ENCODE data around the gene CDH13. TPM values are rescaled to one million over a fixed set of nuclear protein-coding genes. Genes with fewer than 3 reads are reported as not detected.

Gene CDH13
- total and polyA plus RNA-seq, 9 of the 15 experiments (the other 6 are each of a cell fraction or from before 2014, with no cell fraction given): 0.03 TPM; not detected in 8

- no peak for ATAC-seq
- WGBS (ENCODE audit: insufficient coverage, low coverage, missing lambda C conversion rate): 3% methylated on average over 2 of the region's 2 CpGs
- no peaks in the 10 kb centered on the region for H3K27me3 ChIP-seq (ENCODE audit: control insufficient read depth in 2 of 2, insufficient read depth in 2 of 2, low read length in 2 of 2)
- peaks cover 4% of the 10 kb centered on the region for H3K9me3 ChIP-seq (replicated peaks; ENCODE audit: control insufficient read depth, insufficient read depth, low read depth, low read length)
- no TSS peak for BruUV-seq (replicated peaks)
- H3K36me3 ChIP-seq (ENCODE audit: control insufficient read depth, insufficient read depth, low read length): no peaks in the 10 kb centered on the region
- TF ChIP-seq FOXP1 (CRISPR knock-in tag; IDR thresholded peaks at IDR 0.05): no peak
- no peak for TF ChIP-seq ARID2 (IDR thresholded peaks at IDR 0.05)
- no peaks in the 10 kb centered on the region for H3K79me2 ChIP-seq (ENCODE audit: control insufficient read depth, insufficient read depth, low read length)
- FAIRE-seq: no peak
- ChIA-PET CTCF (ENCODE audit: low intra/inter-chr PET ratio) (no interaction called here), POLR2A (interaction anchor here (1.0 kb wide), 1 partner anchor 8 kb away, joined by 4 read pairs; no protein-coding TSS in a partner anchor)
- no peaks in the 10 kb centered on the region for H3K4me1 ChIP-seq (replicated peaks in 1 of 2; ENCODE audit: control insufficient read depth in 2 of 2, insufficient read depth in 2 of 2, low read length in 2 of 2)
- no peak overlapping the region for H3K9ac ChIP-seq (ENCODE audit: insufficient read depth in 1 of 2, low read depth in 2 of 2, low read length in 2 of 2)
- no peaks in the 10 kb centered on the region for H4K20me1 ChIP-seq (replicated peaks; ENCODE audit: control insufficient read depth, insufficient read depth, low read length)
- H3K4me3 ChIP-seq: no peak overlapping the region
- no peak overlapping the region for H3K27ac ChIP-seq (ENCODE audit: extremely low read depth, low read depth, low read length)
- intact Hi-C loops (cut with micrococcal nuclease): no loop called here
- H2AFZ ChIP-seq (ENCODE audit: low read depth, low read length): no peak overlapping the region
- H3K4me2 ChIP-seq (ENCODE audit: insufficient read depth, low read length): no peak overlapping the region
- DNase-seq (ENCODE audit: extremely low read depth in 1 of 4, low spot score in 3 of 4): no peak
- in situ Hi-C loops (cut with MboI): no loop called here
- no peaks in the 10 kb centered on the region for H3K9me1 ChIP-seq (ENCODE audit: control insufficient read depth, insufficient read depth, low read length)
Observed at GRCh38 chr16:83244057-83244456, 617.3 kb downstream of the CDH13 start.

- no peak overlapping the region for H3K9ac ChIP-seq (ENCODE audit: insufficient read depth in 1 of 2, low read depth in 2 of 2, low read length in 2 of 2)
- intact Hi-C loops (cut with micrococcal nuclease): no loop called here
- no peaks in the 10 kb centered on the region for H3K27me3 ChIP-seq (ENCODE audit: control insufficient read depth in 2 of 2, insufficient read depth in 2 of 2, low read length in 2 of 2)
- CTCF ChIA-PET (ENCODE audit: low intra/inter-chr PET ratio): no interaction called here
- no TSS peak for BruUV-seq (replicated peaks)
- no peaks in the 10 kb centered on the region for H3K9me1 ChIP-seq (ENCODE audit: control insufficient read depth, insufficient read depth, low read length)
- H3K4me2 ChIP-seq (ENCODE audit: insufficient read depth, low read length): no peak overlapping the region
- no peaks in the 10 kb centered on the region for H3K79me2 ChIP-seq (ENCODE audit: control insufficient read depth, insufficient read depth, low read length)
- in situ Hi-C loops (cut with MboI): no loop called here
- 0% methylated on average over 1 of the region's 1 CpG for WGBS (ENCODE audit: insufficient coverage, low coverage, missing lambda C conversion rate)
- FAIRE-seq (no peak), ATAC-seq (no peak), DNase-seq (ENCODE audit: extremely low read depth in 1 of 4, low spot score in 3 of 4) (no peak)
- no peak overlapping the region for H3K27ac ChIP-seq (ENCODE audit: extremely low read depth, low read depth, low read length)
- POLR2A ChIA-PET: interaction anchor here (0.6 to 1.0 kb wide), 2 partner anchors 9 to 59 kb away, joined by 3 to 4 read pairs; no protein-coding TSS in a partner anchor
- no peaks in the 10 kb centered on the region for H3K4me1 ChIP-seq (replicated peaks in 1 of 2; ENCODE audit: control insufficient read depth in 2 of 2, insufficient read depth in 2 of 2, low read length in 2 of 2)
- H4K20me1 ChIP-seq (replicated peaks; ENCODE audit: control insufficient read depth, insufficient read depth, low read length): no peaks in the 10 kb centered on the region
- H2AFZ ChIP-seq (ENCODE audit: low read depth, low read length): no peak overlapping the region
- H3K4me3 ChIP-seq: no peak overlapping the region
- H3K9me3 ChIP-seq (replicated peaks; ENCODE audit: control insufficient read depth, insufficient read depth, low read depth, low read length): peaks cover 4% of the 10 kb centered on the region
- no peaks in the 10 kb centered on the region for H3K36me3 ChIP-seq (ENCODE audit: control insufficient read depth, insufficient read depth, low read length)
- TF ChIP-seq, protein P1, sequence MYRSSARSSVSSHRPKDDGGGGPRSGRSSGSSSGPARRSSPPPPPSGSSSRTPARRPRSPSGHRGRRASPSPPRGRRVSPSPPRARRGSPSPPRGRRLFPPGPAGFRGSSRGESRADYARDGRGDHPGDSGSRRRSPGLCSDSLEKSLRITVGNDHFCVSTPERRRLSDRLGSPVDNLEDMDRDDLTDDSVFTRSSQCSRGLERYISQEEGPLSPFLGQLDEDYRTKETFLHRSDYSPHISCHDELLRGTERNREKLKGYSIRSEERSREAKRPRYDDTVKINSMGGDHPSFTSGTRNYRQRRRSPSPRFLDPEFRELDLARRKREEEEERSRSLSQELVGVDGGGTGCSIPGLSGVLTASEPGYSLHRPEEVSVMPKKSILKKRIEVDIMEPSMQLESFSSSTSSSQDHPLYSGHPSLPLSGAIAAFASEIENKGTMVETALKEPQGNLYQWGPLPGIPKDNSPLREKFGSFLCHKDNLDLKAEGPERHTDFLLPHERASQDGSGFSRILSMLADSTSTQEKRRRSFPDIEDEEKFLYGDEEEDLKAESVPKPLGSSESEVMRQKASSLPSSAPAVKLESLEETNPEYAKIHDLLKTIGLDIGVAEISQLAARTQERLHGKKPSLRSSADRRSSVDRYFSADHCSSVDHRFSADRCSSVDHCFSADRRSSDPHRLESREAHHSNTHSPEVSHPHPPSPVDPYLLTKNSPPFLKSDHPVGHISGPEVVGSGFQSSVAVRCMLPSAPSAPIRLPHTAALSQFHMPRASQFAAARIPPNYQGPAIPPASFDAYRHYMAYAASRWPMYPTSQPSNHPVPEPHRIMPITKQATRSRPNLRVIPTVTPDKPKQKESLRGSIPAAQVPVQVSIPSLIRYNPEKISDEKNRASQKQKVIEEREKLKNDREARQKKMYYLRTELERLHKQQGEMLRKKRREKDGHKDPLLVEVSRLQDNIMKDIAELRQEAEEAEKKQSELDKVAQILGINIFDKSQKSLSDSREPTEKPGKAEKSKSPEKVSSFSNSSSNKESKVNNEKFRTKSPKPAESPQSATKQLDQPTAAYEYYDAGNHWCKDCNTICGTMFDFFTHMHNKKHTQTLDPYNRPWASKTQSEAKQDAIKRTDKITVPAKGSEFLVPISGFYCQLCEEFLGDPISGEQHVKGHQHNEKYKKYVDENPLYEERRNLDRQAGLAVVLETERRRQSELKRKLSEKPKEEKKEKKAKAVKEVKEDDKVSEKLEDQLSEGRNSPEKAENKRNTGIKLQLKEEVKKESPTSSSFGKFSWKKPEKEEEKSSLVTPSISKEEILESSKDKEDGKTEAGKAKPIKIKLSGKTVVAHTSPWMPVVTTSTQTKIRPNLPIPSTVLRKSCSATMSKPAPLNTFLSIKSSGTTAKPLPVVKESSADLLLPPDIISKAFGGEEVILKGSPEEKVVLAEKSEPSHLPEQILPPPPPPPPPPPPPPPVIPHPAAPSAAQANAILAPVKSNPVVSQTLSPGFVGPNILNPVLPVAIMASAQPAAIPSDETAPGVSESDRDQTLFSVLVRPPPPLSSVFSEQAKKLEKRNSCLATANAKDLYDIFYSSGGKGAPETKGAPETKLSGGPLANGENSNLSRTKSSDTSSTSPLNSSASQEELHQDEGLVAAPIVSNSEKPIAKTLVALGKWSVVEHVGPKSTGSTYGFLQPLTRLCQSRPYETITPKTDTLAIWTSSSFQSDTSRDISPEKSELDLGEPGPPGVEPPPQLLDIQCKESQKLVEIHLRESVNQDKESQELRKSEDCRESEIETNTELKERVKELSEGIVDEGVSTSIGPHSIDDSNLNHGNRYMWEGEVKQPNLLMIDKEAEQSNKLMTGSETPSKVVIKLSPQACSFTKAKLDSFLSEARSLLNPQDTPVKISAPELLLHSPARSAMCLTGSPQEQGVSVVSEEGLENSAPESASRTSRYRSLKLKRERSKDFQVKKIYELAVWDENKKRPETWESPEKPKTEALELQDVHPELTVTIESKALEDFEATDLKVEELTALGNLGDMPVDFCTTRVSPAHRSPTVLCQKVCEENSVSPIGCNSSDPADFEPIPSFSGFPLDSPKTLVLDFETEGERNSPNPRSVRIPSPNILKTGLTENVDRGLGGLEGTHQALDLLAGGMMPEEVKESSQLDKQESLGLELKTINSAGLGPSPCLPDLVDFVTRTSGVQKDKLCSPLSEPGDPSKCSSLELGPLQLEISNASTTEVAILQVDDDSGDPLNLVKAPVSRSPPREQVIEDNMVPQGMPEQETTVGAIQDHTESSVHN (IDR thresholded peaks at IDR 0.05; ENCODE audit: borderline replicate concordance in 1 of 2, low read depth in 1 of 2): no peak
- TF ChIP-seq RBBP5 (IDR thresholded peaks at IDR 0.05; ENCODE audit: borderline replicate concordance, insufficient read depth, low read length, poor library complexity, severe bottlenecking) (no peak), ZNF143 (CRISPR knock-in tag; IDR thresholded peaks at IDR 0.05) (no peak), SNIP1 (IDR thresholded peaks at IDR 0.05; ENCODE audit: low read depth) (no peak), ZFP30 (CRISPR knock-in tag; IDR thresholded peaks at IDR 0.05; ENCODE audit: borderline replicate concordance) (no peak), HMGN3 (IDR thresholded peaks at IDR 0.05; ENCODE audit: borderline replicate concordance, extremely low read depth, insufficient read length, low read depth, low read length) (no peak)
Observed at GRCh38 chr16:83245061-83245460, 618.3 kb downstream of the CDH13 start.

All from K562 (cell line).